ENCODE results near the gene ANGPTL4.

ANGPTL4 gene

DNA sequence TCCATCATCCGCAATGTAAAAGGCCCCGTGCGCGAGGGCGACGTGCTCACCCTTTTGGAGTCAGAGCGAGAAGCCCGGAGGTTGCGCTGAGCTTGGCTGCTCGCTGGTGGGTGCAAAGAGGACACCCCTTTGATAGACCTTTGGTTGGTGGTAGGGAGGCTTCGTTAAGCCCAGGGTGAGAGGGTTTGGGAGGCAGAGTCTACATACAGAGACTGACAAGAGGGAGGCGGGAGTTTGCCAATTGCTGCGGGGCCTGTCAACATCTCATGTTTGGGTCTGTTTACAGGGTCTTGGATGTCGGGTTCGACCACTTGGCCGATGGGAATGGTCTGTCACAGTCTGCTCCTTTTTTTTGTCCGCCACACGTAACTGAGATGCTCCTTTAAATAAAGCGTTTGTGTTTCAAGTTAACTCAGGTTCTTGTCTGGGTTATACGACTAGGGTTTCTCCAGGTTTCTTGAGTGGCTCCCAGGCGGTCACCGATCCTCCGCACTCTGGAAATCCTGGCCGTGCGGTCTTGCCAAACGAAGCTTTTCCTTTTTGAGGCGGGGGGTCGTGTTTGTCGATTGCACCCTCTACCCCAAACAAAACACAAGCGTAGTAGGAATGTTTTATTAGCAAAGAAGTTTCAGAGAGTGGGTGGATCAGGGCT is 41.8 kb upstream of the ANGPTL4 start:
- DNase-seq (ENCODE audit: low read depth in 1 of 2, low spot score in 1 of 2), result no peak

DNA sequence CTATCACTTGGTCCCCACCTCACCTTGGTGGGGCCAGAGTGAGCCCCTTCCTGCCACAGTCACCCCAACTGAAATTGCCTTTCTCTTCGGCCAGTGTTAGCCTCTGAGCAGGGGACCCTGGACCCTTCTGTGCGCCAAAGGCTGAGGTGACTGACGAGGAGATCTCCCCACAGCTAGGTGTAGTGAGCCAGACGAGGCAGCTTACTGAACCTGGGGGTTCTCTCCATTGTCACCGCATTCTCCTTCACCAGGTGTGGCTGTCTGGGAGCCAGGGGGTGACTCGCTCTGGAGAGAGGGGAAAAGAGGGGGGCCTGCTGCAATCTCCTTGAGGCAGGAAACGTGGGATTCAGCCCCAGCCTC is 41.3 kb upstream of the ANGPTL4 start:
- Histone ChIP-seq H3K27me3 (ENCODE audit: insufficient read depth, poor library complexity, severe bottlenecking) (no peaks in the 10 kb centered on the region), H3K27ac (replicated peaks) (no peak overlapping the region), H3K4me3 (replicated peaks; ENCODE audit: insufficient read depth, low read length) (peak overlapping the region; percentile 99)
- no peak for DNase-seq (ENCODE audit: low read depth in 1 of 2, low spot score in 1 of 2)
- TF ChIP-seq GABPA (IDR thresholded peaks at IDR 0.05; ENCODE audit: low read depth) (no peak), SPI1 (IDR thresholded peaks at IDR 0.05; ENCODE audit: borderline replicate concordance, low read depth) (no peak), POLR2AphosphoS5 (IDR thresholded peaks at IDR 0.05; ENCODE audit: low read depth) (no peak; the same call in 1 of the 2 replicates)
- TF ChIP-seq, protein P1, sequence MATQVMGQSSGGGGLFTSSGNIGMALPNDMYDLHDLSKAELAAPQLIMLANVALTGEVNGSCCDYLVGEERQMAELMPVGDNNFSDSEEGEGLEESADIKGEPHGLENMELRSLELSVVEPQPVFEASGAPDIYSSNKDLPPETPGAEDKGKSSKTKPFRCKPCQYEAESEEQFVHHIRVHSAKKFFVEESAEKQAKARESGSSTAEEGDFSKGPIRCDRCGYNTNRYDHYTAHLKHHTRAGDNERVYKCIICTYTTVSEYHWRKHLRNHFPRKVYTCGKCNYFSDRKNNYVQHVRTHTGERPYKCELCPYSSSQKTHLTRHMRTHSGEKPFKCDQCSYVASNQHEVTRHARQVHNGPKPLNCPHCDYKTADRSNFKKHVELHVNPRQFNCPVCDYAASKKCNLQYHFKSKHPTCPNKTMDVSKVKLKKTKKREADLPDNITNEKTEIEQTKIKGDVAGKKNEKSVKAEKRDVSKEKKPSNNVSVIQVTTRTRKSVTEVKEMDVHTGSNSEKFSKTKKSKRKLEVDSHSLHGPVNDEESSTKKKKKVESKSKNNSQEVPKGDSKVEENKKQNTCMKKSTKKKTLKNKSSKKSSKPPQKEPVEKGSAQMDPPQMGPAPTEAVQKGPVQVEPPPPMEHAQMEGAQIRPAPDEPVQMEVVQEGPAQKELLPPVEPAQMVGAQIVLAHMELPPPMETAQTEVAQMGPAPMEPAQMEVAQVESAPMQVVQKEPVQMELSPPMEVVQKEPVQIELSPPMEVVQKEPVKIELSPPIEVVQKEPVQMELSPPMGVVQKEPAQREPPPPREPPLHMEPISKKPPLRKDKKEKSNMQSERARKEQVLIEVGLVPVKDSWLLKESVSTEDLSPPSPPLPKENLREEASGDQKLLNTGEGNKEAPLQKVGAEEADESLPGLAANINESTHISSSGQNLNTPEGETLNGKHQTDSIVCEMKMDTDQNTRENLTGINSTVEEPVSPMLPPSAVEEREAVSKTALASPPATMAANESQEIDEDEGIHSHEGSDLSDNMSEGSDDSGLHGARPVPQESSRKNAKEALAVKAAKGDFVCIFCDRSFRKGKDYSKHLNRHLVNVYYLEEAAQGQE (IDR thresholded peaks at IDR 0.05; ENCODE audit: insufficient replicate concordance, low read depth), result no peak
- TF ChIP-seq, protein P2, sequence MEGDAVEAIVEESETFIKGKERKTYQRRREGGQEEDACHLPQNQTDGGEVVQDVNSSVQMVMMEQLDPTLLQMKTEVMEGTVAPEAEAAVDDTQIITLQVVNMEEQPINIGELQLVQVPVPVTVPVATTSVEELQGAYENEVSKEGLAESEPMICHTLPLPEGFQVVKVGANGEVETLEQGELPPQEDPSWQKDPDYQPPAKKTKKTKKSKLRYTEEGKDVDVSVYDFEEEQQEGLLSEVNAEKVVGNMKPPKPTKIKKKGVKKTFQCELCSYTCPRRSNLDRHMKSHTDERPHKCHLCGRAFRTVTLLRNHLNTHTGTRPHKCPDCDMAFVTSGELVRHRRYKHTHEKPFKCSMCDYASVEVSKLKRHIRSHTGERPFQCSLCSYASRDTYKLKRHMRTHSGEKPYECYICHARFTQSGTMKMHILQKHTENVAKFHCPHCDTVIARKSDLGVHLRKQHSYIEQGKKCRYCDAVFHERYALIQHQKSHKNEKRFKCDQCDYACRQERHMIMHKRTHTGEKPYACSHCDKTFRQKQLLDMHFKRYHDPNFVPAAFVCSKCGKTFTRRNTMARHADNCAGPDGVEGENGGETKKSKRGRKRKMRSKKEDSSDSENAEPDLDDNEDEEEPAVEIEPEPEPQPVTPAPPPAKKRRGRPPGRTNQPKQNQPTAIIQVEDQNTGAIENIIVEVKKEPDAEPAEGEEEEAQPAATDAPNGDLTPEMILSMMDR (IDR thresholded peaks at IDR 0.05; ENCODE audit: insufficient read depth, low read length), result no peak

More for the DNA sequence above, 41.8 kb upstream of the ANGPTL4 start:
- H3K27ac ChIP-seq (replicated peaks), result peak overlapping the region; percentile 87
- H3K27me3 ChIP-seq (ENCODE audit: insufficient read depth, poor library complexity, severe bottlenecking), result no peaks in the 10 kb centered on the region
- TF ChIP-seq, protein P1 (IDR thresholded peaks at IDR 0.05; ENCODE audit: insufficient replicate concordance, low read depth), result no peak
- TF ChIP-seq, protein P2 (IDR thresholded peaks at IDR 0.05; ENCODE audit: insufficient read depth, low read length), result no peak
- H3K4me3 ChIP-seq (replicated peaks; ENCODE audit: insufficient read depth, low read length), result peak overlapping the region; percentile 99

DNA sequence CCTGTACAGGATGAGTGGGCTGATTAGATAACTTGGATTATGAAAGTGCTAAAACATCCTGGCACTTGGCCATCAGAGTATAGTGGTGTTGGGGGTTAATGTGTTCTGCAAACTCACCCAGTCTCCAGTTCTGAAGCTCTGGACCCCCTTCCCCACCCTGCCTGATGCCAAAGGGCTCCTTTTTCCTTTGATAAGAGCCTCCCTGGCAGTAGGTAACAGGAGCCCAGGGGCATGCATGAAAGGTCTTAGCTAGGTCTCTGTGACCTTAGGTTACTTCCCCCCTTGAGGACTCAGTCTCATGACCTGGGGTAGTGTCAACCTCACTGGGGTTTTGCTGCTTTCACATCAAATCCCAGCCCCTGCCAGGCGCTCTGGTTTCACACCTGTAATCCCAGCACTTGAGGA is 40.2 kb upstream of the ANGPTL4 start:
- no peak overlapping the region for H3K4me3 ChIP-seq (replicated peaks; ENCODE audit: insufficient read depth, low read length)
- H3K27ac ChIP-seq (replicated peaks), result no peak overlapping the region
- DNase-seq (ENCODE audit: low read depth in 1 of 2, low spot score in 1 of 2), result no peak
- H3K27me3 ChIP-seq (ENCODE audit: insufficient read depth, poor library complexity, severe bottlenecking), result no peaks in the 10 kb centered on the region
- TF ChIP-seq, protein P1 (IDR thresholded peaks at IDR 0.05; ENCODE audit: insufficient replicate concordance, low read depth), result no peak
- TF ChIP-seq POLR2AphosphoS5 (IDR thresholded peaks at IDR 0.05; ENCODE audit: low read depth), result peak; percentile 70; the same call in 1 of the 2 replicates
